ENCODE data around the gene CCRL2. TPM values are rescaled to one million over a fixed set of nuclear protein-coding genes. Genes with fewer than 3 reads are reported as not detected.

The CCRL2 gene
- total and polyA plus RNA-seq, 9 of the 15 experiments (the other 6 are each of a cell fraction or from before 2014, with no cell fraction given), result 3.4 to 5.7 (median 4.0) TPM

GRCh38 chr3:46393554-46394434 lies 13.3 kb upstream of the CCRL2 start (continued):
- peak; percentile 93 for TF ChIP-seq BHLHE40 (IDR thresholded peaks at IDR 0.05; ENCODE audit: low read length)
- TF ChIP-seq CGGBP1 (CRISPR knock-in tag; IDR thresholded peaks at IDR 0.05), result no peak

- Histone ChIP-seq H3K79me2 (ENCODE audit: control insufficient read depth, insufficient read depth, low read length) (no peaks in the 10 kb centered on the region), H3K9ac (ENCODE audit: insufficient read depth in 1 of 2, low read depth in 2 of 2, low read length in 2 of 2) (no peak overlapping the region), H3K4me3 (no peak overlapping the region), H2AFZ (ENCODE audit: low read depth, low read length) (peak overlapping the region; percentile 34; the same call in 1 of the 2 replicates), H3K9me3 (replicated peaks; ENCODE audit: control insufficient read depth, insufficient read depth, low read depth, low read length) (no peaks in the 10 kb centered on the region), H3K27ac (ENCODE audit: extremely low read depth, low read depth, low read length) (no peak overlapping the region), H3K27me3 (ENCODE audit: control insufficient read depth in 2 of 2, insufficient read depth in 2 of 2, low read length in 2 of 2) (peaks cover 0 to 17% of the 10 kb centered on the region in 2 experiments; a peak in 2 of 5 replicates), H3K4me1 (replicated peaks in 1 of 2; ENCODE audit: control insufficient read depth in 2 of 2, insufficient read depth in 2 of 2, low read length in 2 of 2) (peaks cover 5 to 38% of the 10 kb centered on the region in 2 experiments), H3K4me2 (ENCODE audit: insufficient read depth, low read length) (peak overlapping the region; percentile 50), H4K20me1 (replicated peaks; ENCODE audit: control insufficient read depth, insufficient read depth, low read length) (no peaks in the 10 kb centered on the region), H3K9me1 (ENCODE audit: control insufficient read depth, insufficient read depth, low read length) (no peaks in the 10 kb centered on the region), H3K36me3 (ENCODE audit: control insufficient read depth, insufficient read depth, low read length) (no peaks in the 10 kb centered on the region)
- 3% methylated on average over 6 of the region's 6 CpGs for WGBS (ENCODE audit: insufficient coverage, low coverage, missing lambda C conversion rate)
- DNase-seq (ENCODE audit: extremely low read depth in 1 of 4, low spot score in 3 of 4), result peak; percentile 48 to 59 (median 55)
- ATAC-seq, result peak; percentile 88
- no TSS peak for BruUV-seq (replicated peaks)
- FAIRE-seq, result peak; percentile 69
- POLR2A ChIA-PET, result interaction anchor here (0.7 to 1.2 kb wide), 3 partner anchors 9 to 1657 kb away, joined by 3 read pairs; no protein-coding TSS in a partner anchor
- in situ Hi-C loops (cut with MboI), result no loop called here
- intact Hi-C loops (cut with micrococcal nuclease), result loop anchor here (1.0 kb wide), 1 partner anchor 32 kb away; no protein-coding TSS in a partner anchor
- CTCF ChIA-PET (ENCODE audit: low intra/inter-chr PET ratio), result no interaction called here
- TF ChIP-seq ARID2 (IDR thresholded peaks at IDR 0.05) (no peak), HBP1 (CRISPR knock-in tag; IDR thresholded peaks at IDR 0.05) (0 out of 2 replicates have a peak, but pooled peaks have one; percentile 50), MCM7 (IDR thresholded peaks at IDR 0.05) (no peak), CBX1 (IDR thresholded peaks at IDR 0.05; ENCODE audit: low read depth) (no peak), KAT2B (IDR thresholded peaks at IDR 0.05; ENCODE audit: low read depth, low read length) (no peak), ZNF444 (CRISPR knock-in tag; IDR thresholded peaks at IDR 0.05) (no peak), CTCF (IDR thresholded peaks at IDR 0.05 in 2 of 3, conservative IDR thresholded peaks at IDR 0.05 in 1 of 3; ENCODE audit: insufficient read depth in 2 of 3, low read depth in 1 of 3, low read length in 3 of 3) (peak; percentile 57 to 65 (median 63)), NFE2 (IDR thresholded peaks at IDR 0.05; ENCODE audit: low read depth) (0 out of 2 replicates have a peak, but pooled peaks have one; percentile 5), JUND (IDR thresholded peaks at IDR 0.05; ENCODE audit: borderline replicate concordance, low read depth, low read length) (no peak), JUND (tag; IDR thresholded peaks at IDR 0.05; ENCODE audit: borderline replicate concordance, low read depth, low read length) (no peak)
These were observed 11.8 kb upstream of the CCRL2 start for GRCh38 chr3:46395210-46395661.
